Prostate gland (tissue), 2 donors: ENCODE data around the gene PAK5.

Experiments used
- CTCF ChIP-seq, 4 experiments: fragments of 200-600 bp in 2 of 4; fragments of 450-650 bp in 2 of 4; sonication (generic) in 2 of 4; IDR thresholded peaks; 1 replicate in 3 of 4; 2 replicates in 1 of 4; pipeline ENCODE4 v1.5.1; 2016 to 2019; ENCODE audit warnings: antibody characterized with exemption in 4 of 4, mild to moderate bottlenecking in 2 of 4, moderate library complexity in 2 of 4
- POLR2A ChIP-seq: fragments of 450-650 bp; IDR thresholded peaks from one replicate; pipeline ENCODE4 v1.6.1; 2016; ENCODE audit warnings: antibody characterized with exemption, mild to moderate bottlenecking

- TF ChIP-seq CTCF (IDR thresholded peaks at IDR 0.05) (no peak), POLR2A (no peak)
These were observed 268.3 kb downstream of the PAK5 start for GRCh38 chr20:9570612-9571011.
